GM18868 (cell line): ENCODE data around the gene DNAAF5.
A peak's percentile ranks its signal among the peaks of the same experiment; 100 is the strongest.

Experiments
- ATAC-seq: cut with Tn5 transposase; IDR thresholded peaks from one replicate; pipeline ENCODE4 v1.9.1; 2021; ENCODE audit warnings: mild to moderate bottlenecking, moderate library complexity; ENCODE audit not compliant: unreplicated experiment

The DNAAF5 gene

GRCh38 chr7:831596-832166 lies 105.2 kb downstream of the DNAAF5 start:
- ATAC-seq: peak; percentile 74

- peak; percentile 50 for ATAC-seq
These were observed 105.9 kb downstream of the DNAAF5 start, which contains the start of gene SUN1 for GRCh38 chr7:832167-832967. Gene SUN1 (plus strand): TSS chr7:832476. CDS start chr7:832525, 49 bp downstream.

GRCh38 chr7:832968-833424 lies 106.5 kb downstream of the DNAAF5 start:
- ATAC-seq: no peak

GRCh38 chr7:833601-834258 lies 107.2 kb downstream of the DNAAF5 start:
- ATAC-seq: no peak

GRCh38 chr7:834277-834676 lies 107.8 kb downstream of the DNAAF5 start:
- ATAC-seq: no peak

DNA sequence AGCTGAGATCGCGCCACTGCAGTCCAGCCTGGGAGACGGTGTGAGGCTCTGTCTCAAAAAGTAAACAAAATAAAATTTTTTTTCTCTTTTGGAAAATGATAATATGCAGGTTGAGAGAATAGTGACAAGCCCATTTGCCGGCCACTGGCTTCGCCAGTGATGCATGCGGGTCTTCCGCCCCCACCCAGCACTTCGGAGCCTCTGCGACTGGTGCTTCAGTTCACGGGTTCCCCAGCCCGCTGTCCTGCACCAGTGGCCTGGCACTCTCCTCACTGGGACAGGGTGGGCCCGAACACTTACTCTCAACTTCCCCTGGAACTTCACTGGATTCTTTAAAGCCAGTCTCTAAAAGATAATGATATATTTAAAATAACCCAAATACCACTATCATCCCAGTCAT lies 108.5 kb downstream of the DNAAF5 start:
- ATAC-seq: no peak

GRCh38 chr7:835485-836401 lies 109.2 kb downstream of the DNAAF5 start:
- ATAC-seq: no peak
